Right atrium auricular region (tissue), 2 donors: Measurements from ENCODE around the gene RBAK. TPM values are rescaled to one million over a fixed set of nuclear protein-coding genes. Genes with fewer than 3 reads are reported as not detected.
"Not testable (repeated sequence)": the region's sequence is repeated elsewhere in the genome, so short reads cannot be mapped to it uniquely, and the experiment has no call there.

ENCODE experiments used
- DNase-seq: peaks from one replicate; pipeline ENCODE4 v3.0.0-alpha.2; 2019; ENCODE audit warnings: low spot score
- H3K27ac ChIP-seq, 2 donors: fragments of 200-600 bp; sonication (generic); 1 replicate in 1 of 2; 2 replicates in 1 of 2; pipeline ENCODE4 v1.5.1; 2016 to 2019
- H3K27me3 ChIP-seq, 2 donors: fragments of 200-600 bp; sonication (generic); one replicate each; pipeline versions ENCODE4 v1.5.1 to v1.6.0; 2017 to 2019
- H3K36me3 ChIP-seq: fragments of 200-600 bp; sonication (generic); one replicate; pipeline ENCODE4 v1.5.1; 2016
- H3K4me1 ChIP-seq, 2 donors: fragments of 200-600 bp; sonication (generic); one replicate each; pipeline versions ENCODE4 v1.5.1 to v1.6.0; 2017 to 2019
- H3K4me3 ChIP-seq, 2 donors: fragments of 200-600 bp; sonication (generic); 1 replicate in 1 of 2; 2 replicates in 1 of 2; pipeline ENCODE4 v1.5.1; 2017 to 2019; ENCODE audit warnings: mild to moderate bottlenecking in 1 of 2, moderate library complexity in 1 of 2
- H3K9me3 ChIP-seq, 2 donors: fragments of 200-600 bp; sonication (generic); one replicate each; pipeline ENCODE4 v1.5.1; 2019
- total RNA-seq, 2 donors: library from RNA; depleted of rRNA; stranded (reverse); fragments of >200 nt; gene quantifications; one replicate each; pipeline ENCODE4 v1.1.0, GENCODE V29; 2016
- TF ChIP-seq, protein P1 (sequence below), 2 donors: fragments of 200-600 bp; sonication (generic); IDR thresholded peaks; one replicate each; pipeline ENCODE4 v1.5.1; 2019; ENCODE audit warnings: antibody characterized with exemption in 2 of 2

The RBAK gene
- total RNA-seq, 2 donors from 2014 or later = 6.1 to 6.9 TPM

GRCh38 chr7:5068521-5068920 is 22.9 kb downstream of the RBAK start:
- H3K4me1 ChIP-seq = peaks cover 0 to 8% of the 10 kb centered on the region in 2 donors
- H3K36me3 ChIP-seq = peaks cover 24% of the 10 kb centered on the region
- no peak overlapping the region for H3K4me3 ChIP-seq
- peaks cover 33 to 76% of the 10 kb centered on the region in 2 donors for H3K9me3 ChIP-seq
- H3K27ac ChIP-seq = no peak overlapping the region
- TF ChIP-seq, protein P1, sequence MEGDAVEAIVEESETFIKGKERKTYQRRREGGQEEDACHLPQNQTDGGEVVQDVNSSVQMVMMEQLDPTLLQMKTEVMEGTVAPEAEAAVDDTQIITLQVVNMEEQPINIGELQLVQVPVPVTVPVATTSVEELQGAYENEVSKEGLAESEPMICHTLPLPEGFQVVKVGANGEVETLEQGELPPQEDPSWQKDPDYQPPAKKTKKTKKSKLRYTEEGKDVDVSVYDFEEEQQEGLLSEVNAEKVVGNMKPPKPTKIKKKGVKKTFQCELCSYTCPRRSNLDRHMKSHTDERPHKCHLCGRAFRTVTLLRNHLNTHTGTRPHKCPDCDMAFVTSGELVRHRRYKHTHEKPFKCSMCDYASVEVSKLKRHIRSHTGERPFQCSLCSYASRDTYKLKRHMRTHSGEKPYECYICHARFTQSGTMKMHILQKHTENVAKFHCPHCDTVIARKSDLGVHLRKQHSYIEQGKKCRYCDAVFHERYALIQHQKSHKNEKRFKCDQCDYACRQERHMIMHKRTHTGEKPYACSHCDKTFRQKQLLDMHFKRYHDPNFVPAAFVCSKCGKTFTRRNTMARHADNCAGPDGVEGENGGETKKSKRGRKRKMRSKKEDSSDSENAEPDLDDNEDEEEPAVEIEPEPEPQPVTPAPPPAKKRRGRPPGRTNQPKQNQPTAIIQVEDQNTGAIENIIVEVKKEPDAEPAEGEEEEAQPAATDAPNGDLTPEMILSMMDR (IDR thresholded peaks at IDR 0.05) = no peak
- no peak for DNase-seq
- no peaks in the 10 kb centered on the region for H3K27me3 ChIP-seq

- TF ChIP-seq, protein P1 (IDR thresholded peaks at IDR 0.05) = no peak
- H3K27ac ChIP-seq = no peak overlapping the region
- DNase-seq = no peak
These were observed 24.5 kb downstream of the RBAK start for GRCh38 chr7:5070206-5070605.

DNA sequence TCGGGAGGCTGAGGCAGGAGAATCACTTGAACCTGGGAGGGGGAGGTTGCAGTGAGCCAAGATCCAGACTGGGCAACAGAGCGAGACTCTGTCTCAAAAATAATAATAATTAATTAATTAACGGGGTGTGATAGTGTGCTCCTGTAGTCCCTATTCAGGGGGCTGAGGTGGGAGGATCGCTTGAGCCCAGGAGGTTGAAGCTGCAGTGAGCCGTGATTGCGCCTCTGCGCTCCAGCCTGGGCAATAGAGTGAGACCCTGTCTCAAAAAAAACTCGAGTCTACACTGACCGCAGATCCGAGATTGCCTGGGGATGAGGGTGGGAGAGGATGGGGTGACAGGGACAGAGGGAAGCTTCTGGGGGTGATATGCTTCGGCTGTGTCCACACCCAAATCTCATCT is 29.5 kb downstream of the RBAK start:
- H3K9me3 ChIP-seq = peaks cover 0 to 11% of the 10 kb centered on the region in 2 donors
- H3K36me3 ChIP-seq, H3K27ac ChIP-seq, H3K4me3 ChIP-seq, H3K27me3 ChIP-seq, DNase-seq, H3K4me1 ChIP-seq: not testable (repeated sequence)

More at GRCh38 chr7:5070206-5070605, 24.5 kb downstream of the RBAK start:
- peaks cover 7% of the 10 kb centered on the region for H3K36me3 ChIP-seq
- peaks cover 16 to 59% of the 10 kb centered on the region in 2 donors for H3K9me3 ChIP-seq
- H3K4me1 ChIP-seq = peaks cover 0 to 8% of the 10 kb centered on the region in 2 donors
- H3K27me3 ChIP-seq = no peaks in the 10 kb centered on the region
- H3K4me3 ChIP-seq = no peak overlapping the region

GRCh38 chr7:5077740-5078139 is 32.1 kb downstream of the RBAK start:
- Histone ChIP-seq H3K4me1 (no peaks in the 10 kb centered on the region), H3K27me3 (no peaks in the 10 kb centered on the region), H3K4me3 (no peak overlapping the region), H3K36me3 (no peaks in the 10 kb centered on the region), H3K27ac (no peak overlapping the region), H3K9me3 (no peaks in the 10 kb centered on the region)
- no peak for DNase-seq
- TF ChIP-seq, protein P1 (IDR thresholded peaks at IDR 0.05) = no peak

GRCh38 chr7:5082806-5083205 is 37.1 kb downstream of the RBAK start:
- H3K4me1 ChIP-seq = no peaks in the 10 kb centered on the region
- TF ChIP-seq, protein P1 (IDR thresholded peaks at IDR 0.05) = no peak
- no peaks in the 10 kb centered on the region for H3K36me3 ChIP-seq
- no peak for DNase-seq
- no peaks in the 10 kb centered on the region for H3K9me3 ChIP-seq
- no peak overlapping the region for H3K27ac ChIP-seq
- H3K4me3 ChIP-seq = no peak overlapping the region
- no peaks in the 10 kb centered on the region for H3K27me3 ChIP-seq

DNA sequence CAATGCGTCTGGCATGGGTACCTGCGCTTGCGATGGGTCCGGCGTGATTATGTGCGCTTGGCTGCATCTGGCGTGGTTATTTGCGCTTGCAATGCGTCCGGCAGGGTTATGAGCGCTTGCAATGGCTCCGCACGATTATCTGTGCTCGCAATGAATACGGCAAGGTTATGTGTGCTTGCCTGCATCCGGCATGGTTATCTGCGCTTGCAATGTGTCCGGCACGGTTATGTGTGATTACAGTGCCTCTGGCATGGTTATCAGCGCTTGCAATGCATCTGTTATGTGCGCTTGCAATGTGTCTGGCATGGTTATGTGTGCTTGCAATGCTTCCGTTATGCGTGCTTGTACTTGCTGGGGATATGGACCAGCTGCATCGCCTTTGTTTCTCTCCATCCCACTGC is 37.7 kb downstream of the RBAK start:
- DNase-seq = no peak
- Histone ChIP-seq H3K9me3 (no peaks in the 10 kb centered on the region), H3K27me3 (no peaks in the 10 kb centered on the region), H3K4me3 (no peak overlapping the region), H3K27ac (no peak overlapping the region), H3K36me3 (no peaks in the 10 kb centered on the region), H3K4me1 (no peaks in the 10 kb centered on the region)
- TF ChIP-seq, protein P1 (IDR thresholded peaks at IDR 0.05) = no peak
